K562 (cell line): Measurements from ENCODE around the gene PRKX. TPM values are rescaled to one million over a fixed set of nuclear protein-coding genes. Genes with fewer than 3 reads are reported as not detected.

ENCODE experiments used
- ATAC-seq: fragments of 200-7000 bp; cut with Tn5 transposase; 3 replicates; pipeline ENCODE4 v1.9.1; 2020; ENCODE audit warnings: moderate library complexity
- BruUV-seq: library from RNA; stranded (reverse); fragments of 400-500 nt; replicated peaks from 2 replicates; lab custom pipeline; 2021; lab: Mats Ljungman, UMichigan
- CTCF ChIA-PET: fragments of 300-600 bp; formaldehyde crosslinking; extraction: SDS; loops from one replicate; lab custom pipeline; 2021; ENCODE audit warnings: low intra/inter-chr PET ratio; lab: Yijun Ruan, JAX
- POLR2A ChIA-PET: fragments of 300-600, 350-650 bp; sonication (Branson Sonifier 250); formaldehyde crosslinking; extraction: SDS; loops from one replicate; lab custom pipeline; 2021; ENCODE audit warnings: antibody characterized with exemption, inconsistent platforms; lab: Yijun Ruan, JAX
- DNase-seq, 4 experiments: peaks; one replicate each; pipeline versions ENCODE4 v3.0.0 to v3.0.0-alpha.2; 2011 to 2018; ENCODE audit warnings: low spot score in 3 of 4, mixed read lengths in 3 of 4; ENCODE audit errors: extremely low read depth in 1 of 4
- FAIRE-seq: peaks from 2 replicates; lab custom pipeline; 2011; peaks lifted over from hg19 to GRCh38; lab: Jason Lieb, UNC
- H2AFZ ChIP-seq: 2 replicates; pipeline ENCODE4 v1.6.0; 2011; ENCODE audit warnings: low read depth, low read length, control low read depth, inconsistent platforms
- H3K27ac ChIP-seq: fragments of 200-600 bp; 3 replicates; pipeline ENCODE4 v1.8.0; 2011; ENCODE audit warnings: low read depth, mild to moderate bottlenecking, control low read depth, inconsistent platforms, low read length, moderate library complexity, mixed read lengths; ENCODE audit errors: extremely low read depth
- H3K27me3 ChIP-seq, 2 experiments: fragments of 300-600 bp in 1 of 2; 2 replicates in 1 of 2; 3 replicates in 1 of 2; pipeline versions ENCODE4 v1.6.0 to v1.8.0; 2011; ENCODE audit warnings: inconsistent platforms in 2 of 2, low read length in 2 of 2, mild to moderate bottlenecking in 1 of 2, mixed read lengths in 1 of 2, moderate library complexity in 1 of 2; ENCODE audit not compliant: control insufficient read depth in 2 of 2, insufficient read depth in 2 of 2
- H3K36me3 ChIP-seq: fragments of 300-600 bp; 3 replicates; pipeline ENCODE4 v1.8.0; 2011; ENCODE audit warnings: mild to moderate bottlenecking, low read length, inconsistent platforms; ENCODE audit not compliant: control insufficient read depth, insufficient read depth
- H3K4me1 ChIP-seq, 2 experiments: fragments of 200-600 bp in 1 of 2; replicated peaks in 1 of 2; 2 replicates in 1 of 2; 3 replicates in 1 of 2; pipeline versions ENCODE4 v1.5.1 to v1.8.0; 2011; ENCODE audit warnings: inconsistent platforms in 2 of 2, low read length in 2 of 2, mild to moderate bottlenecking in 1 of 2, mixed read lengths in 1 of 2, moderate library complexity in 1 of 2; ENCODE audit not compliant: control insufficient read depth in 2 of 2, insufficient read depth in 2 of 2
- H3K4me2 ChIP-seq: 2 replicates; pipeline ENCODE4 v1.6.1; 2011; ENCODE audit warnings: low read length, control low read depth, inconsistent platforms, mixed read lengths; ENCODE audit not compliant: insufficient read depth
- H3K4me3 ChIP-seq: fragments of 200-600 bp; sonication (generic), shearing (Covaris generic); 2 replicates; pipeline ENCODE4 v1.5.1; 2016; ENCODE audit warnings: control low read depth, inconsistent platforms
- H3K79me2 ChIP-seq: fragments of 200-600 bp; 3 replicates; pipeline ENCODE4 v1.8.0; 2011; ENCODE audit warnings: low read length, inconsistent platforms; ENCODE audit not compliant: control insufficient read depth, insufficient read depth
- H3K9ac ChIP-seq, 2 experiments: 2 replicates each; pipeline versions ENCODE4 v1.6.0 to v1.6.1; 2011; ENCODE audit warnings: low read depth in 2 of 2, low read length in 2 of 2, control low read depth in 1 of 2, inconsistent platforms in 1 of 2, mild to moderate bottlenecking in 1 of 2, mixed read lengths in 1 of 2; ENCODE audit not compliant: insufficient read depth in 1 of 2
- H3K9me1 ChIP-seq: one replicate; pipeline ENCODE4 v1.6.0; 2011; ENCODE audit warnings: inconsistent platforms, mild to moderate bottlenecking, low read length, moderate library complexity; ENCODE audit not compliant: control insufficient read depth, insufficient read depth
- H3K9me3 ChIP-seq: replicated peaks from 2 replicates; pipeline ENCODE4 v1.5.1; 2011; ENCODE audit warnings: low read depth, low read length, inconsistent platforms; ENCODE audit not compliant: control insufficient read depth, insufficient read depth
- H4K20me1 ChIP-seq: replicated peaks from 2 replicates; pipeline ENCODE4 v1.6.1; 2011; ENCODE audit warnings: low read length, inconsistent platforms, mixed read lengths; ENCODE audit not compliant: control insufficient read depth, insufficient read depth
- DIDO1 ChIP-seq: fragments of 450-650 bp; IDR thresholded peaks from 2 replicates; pipeline ENCODE4 v1.6.1; 2016; ENCODE audit warnings: low read depth, missing biosample characterization, missing genetic modification characterization
- KLF10 ChIP-seq: fragments of 250-450 bp; sonication (Bioruptor Pico); IDR thresholded peaks from 2 replicates; pipeline ENCODE4 v1.6.1; 2021; ENCODE audit warnings: matching md5 sums
- MTA2 ChIP-seq: fragments of 450-650 bp; IDR thresholded peaks from 2 replicates; pipeline ENCODE4 v1.6.1; 2016; ENCODE audit warnings: low read depth
- MTF1 ChIP-seq: fragments of 250-450 bp; sonication (Bioruptor Pico); IDR thresholded peaks from 2 replicates; pipeline ENCODE4 v1.9.0; 2021; ENCODE audit warnings: moderate library complexity, mild to moderate bottlenecking, inconsistent platforms, borderline replicate concordance
- MYNN ChIP-seq, 2 experiments: sonication (generic); formaldehyde crosslinking in 1 of 2; IDR thresholded peaks; 2 replicates each; pipeline versions ENCODE4 v1.5.0 to v1.6.1; 2016 to 2020; ENCODE audit warnings: antibody characterized with exemption in 1 of 2, missing genetic modification reagents in 1 of 2
- TAF15 ChIP-seq: fragments of 200-400 bp; formaldehyde crosslinking; IDR thresholded peaks from 2 replicates; pipeline ENCODE4 v1.6.1; 2017; ENCODE audit warnings: mild to moderate bottlenecking, low read depth, low read length, moderate library complexity
- ZKSCAN8 ChIP-seq: fragments of 200-800 bp; sonication (Bioruptor generic); IDR thresholded peaks from 2 replicates; pipeline ENCODE4 v1.6.1; 2016; ENCODE audit warnings: missing genetic modification characterization, missing compliant biosample characterization
- ZNF282 ChIP-seq: sonication (generic); formaldehyde crosslinking; IDR thresholded peaks from 2 replicates; pipeline ENCODE4 v1.8.1; 2023; ENCODE audit warnings: missing genetic modification reagents
- ZNF347 ChIP-seq: fragments of 450-650 bp; formaldehyde crosslinking; IDR thresholded peaks from 2 replicates; pipeline ENCODE4 v1.4.0; 2020; ENCODE audit warnings: low read depth, mild to moderate bottlenecking, moderate library complexity
- ZNF644 ChIP-seq: fragments of 200-800 bp; sonication (Bioruptor generic); IDR thresholded peaks from 2 replicates; pipeline ENCODE4 v1.6.1; 2016; ENCODE audit warnings: low read depth, missing genetic modification characterization, missing compliant biosample characterization
- WGBS: fragments of 100-300 bp; shearing (Covaris generic); methylation state at CpG from one replicate; pipeline ENCODE4 v1.1.6; 2016; ENCODE audit warnings: low coverage, mixed read lengths; ENCODE audit not compliant: insufficient coverage; ENCODE audit errors: missing lambda C conversion rate; 5-methylcytosine and 5-hydroxymethylcytosine counted together
- in situ Hi-C: fragments of 300-500 bp; cut with MboI; formaldehyde crosslinking; loops from 4 replicates; pipeline ENCODE4 v1.15.0; 2018; ENCODE audit warnings: inconsistent platforms, mixed read lengths
- intact Hi-C: fragments of 100-400 bp; cut with micrococcal nuclease; formaldehyde crosslinking; loops from 2 replicates; pipeline ENCODE4 v1.14.2; 2022
- polyA plus RNA-seq, 8 experiments: library from polyadenylated mRNA; depleted of rRNA in 4 of 8; stranded (reverse) in 5 of 8; unstranded in 3 of 8; fragments of >200 nt; fragmentation: Nextera tagmentation in 2 of 8; fragmentation: Illumina TruSeq in 1 of 8; extraction: Ambion mirVana in 2 of 8; extraction: Trizol in 1 of 8; gene quantifications; 2 replicates each; pipeline versions ENCODE4 v1.2.1 to v1.2.3, GENCODE V29; 2011 to 2014; ENCODE audit warnings: inconsistent platforms in 1 of 8, missing spikeins in 1 of 8
- total RNA-seq, 7 experiments: library from RNA; depleted of rRNA in 6 of 7; stranded (reverse); fragments of >200 nt in 6 of 7; fragmentation: Illumina TruSeq in 2 of 7; extraction: Trizol in 2 of 7; gene quantifications; 2 replicates each; pipeline versions ENCODE4 v1.2.1 to v1.2.3, GENCODE V29; 2011 to 2021; ENCODE audit warnings: low replicate concordance in 1 of 7
- TF ChIP-seq, protein P1 (sequence below): fragments of 250-450 bp; sonication (Bioruptor Pico); IDR thresholded peaks from 2 replicates; pipeline ENCODE4 v1.4.0; 2020
- TF ChIP-seq, protein P2 (sequence below): sonication (generic); formaldehyde crosslinking; IDR thresholded peaks from 2 replicates; pipeline ENCODE4 v1.8.1; 2023; ENCODE audit warnings: mild to moderate bottlenecking, missing genetic modification reagents
- TF ChIP-seq, protein P3 (sequence below): fragments of 150-350 bp; IDR thresholded peaks from 2 replicates; pipeline ENCODE4 v1.6.1; 2014; ENCODE audit warnings: low read depth, mild to moderate bottlenecking, low read length, borderline replicate concordance
- TF ChIP-seq, protein P4 (sequence below): fragments of 250-450 bp; sonication (Bioruptor Pico); IDR thresholded peaks from 2 replicates; pipeline ENCODE4 v1.8.0; 2022; ENCODE audit warnings: moderate library complexity, mild to moderate bottlenecking, inconsistent platforms

Gene PRKX
- total and polyA plus RNA-seq, 9 of the 15 experiments (the other 6 are each of a cell fraction or from before 2014, with no cell fraction given) = 3.3 to 29.4 (median 23.7) TPM

DNA sequence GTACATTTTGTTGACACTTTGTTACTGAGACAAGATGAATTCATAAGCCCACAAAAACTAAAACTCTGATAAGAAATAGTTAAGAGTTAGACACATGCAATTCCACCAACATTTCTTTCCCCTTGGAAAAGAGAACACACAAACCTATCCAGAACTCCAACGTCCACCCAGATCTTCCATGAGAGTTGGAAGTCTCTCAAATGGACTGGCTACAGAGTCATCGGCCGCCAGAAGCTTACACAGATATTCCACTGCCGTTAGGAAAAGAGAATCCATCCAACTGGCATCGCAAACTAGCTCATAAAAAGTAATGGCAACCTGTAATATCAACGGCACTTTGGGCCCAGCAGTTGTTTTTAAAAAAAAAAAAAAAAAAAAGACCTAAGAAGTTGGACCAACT lies 114.7 kb downstream of the PRKX start (continued):
- TF ChIP-seq ZNF347 (CRISPR knock-in tag) (no peak), ZNF644 (tag) (no peak)

DNA sequence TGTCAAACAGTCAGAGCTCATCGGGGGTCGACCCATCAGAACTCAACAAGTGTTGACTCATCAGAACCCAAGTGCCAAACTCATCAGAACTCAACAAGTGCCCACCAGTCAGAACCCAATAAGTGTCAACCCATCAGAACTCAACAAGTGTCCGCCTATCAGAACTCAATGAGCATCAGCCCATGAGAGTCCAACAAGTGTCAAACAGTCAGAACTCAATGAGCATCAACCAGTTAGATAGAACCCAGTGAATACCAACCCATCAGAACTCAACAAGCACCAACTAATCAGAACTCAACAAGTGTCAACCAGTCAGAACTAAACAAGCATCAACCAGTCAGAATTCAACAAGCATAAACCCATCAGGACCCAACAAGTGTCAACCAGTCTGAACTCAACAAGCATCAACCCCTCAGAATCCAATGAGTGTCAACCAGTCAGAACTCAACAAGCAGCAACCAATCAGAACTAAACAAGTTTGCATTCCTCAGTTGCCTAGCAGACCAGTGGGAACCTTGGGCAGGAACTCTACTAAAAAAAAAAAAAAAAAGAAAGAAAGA lies 115.3 kb downstream of the PRKX start:
- POLR2A ChIA-PET = no interaction called here
- Histone ChIP-seq H3K4me2 (no peak overlapping the region), H3K9me1 (no peaks in the 10 kb centered on the region), H3K27me3 (no peaks in the 10 kb centered on the region), H3K36me3 (no peaks in the 10 kb centered on the region), H3K79me2 (no peaks in the 10 kb centered on the region), H3K9me3 (no peaks in the 10 kb centered on the region), H3K9ac (no peak overlapping the region), H3K4me3 (no peak overlapping the region), H3K4me1 (no peaks in the 10 kb centered on the region), H2AFZ (no peak overlapping the region), H3K27ac (no peak overlapping the region), H4K20me1 (no peaks in the 10 kb centered on the region)
- DNase-seq (no peak), ATAC-seq (no peak), FAIRE-seq (no peak)
- intact Hi-C loops = no loop called here
- CTCF ChIA-PET = no interaction called here
- in situ Hi-C loops = no loop called here
- WGBS = 8% methylated on average over 3 of the region's 3 CpGs
- no TSS peak for BruUV-seq
- TF ChIP-seq, protein P1, sequence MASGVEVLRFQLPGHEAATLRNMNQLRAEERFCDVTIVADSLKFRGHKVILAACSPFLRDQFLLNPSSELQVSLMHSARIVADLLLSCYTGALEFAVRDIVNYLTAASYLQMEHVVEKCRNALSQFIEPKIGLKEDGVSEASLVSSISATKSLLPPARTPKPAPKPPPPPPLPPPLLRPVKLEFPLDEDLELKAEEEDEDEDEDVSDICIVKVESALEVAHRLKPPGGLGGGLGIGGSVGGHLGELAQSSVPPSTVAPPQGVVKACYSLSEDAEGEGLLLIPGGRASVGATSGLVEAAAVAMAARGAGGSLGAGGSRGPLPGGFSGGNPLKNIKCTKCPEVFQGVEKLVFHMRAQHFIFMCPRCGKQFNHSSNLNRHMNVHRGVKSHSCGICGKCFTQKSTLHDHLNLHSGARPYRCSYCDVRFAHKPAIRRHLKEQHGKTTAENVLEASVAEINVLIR (CRISPR knock-in tag) = no peak
- TF ChIP-seq TAF15 (no peak), MTA2 (no peak), MYNN (IDR thresholded peaks at IDR 0.05) (no peak), MYNN (CRISPR knock-in tag; IDR thresholded peaks at IDR 0.05) (no peak), ZKSCAN8 (no peak), MTF1 (no peak), ZNF282 (no peak), DIDO1 (tag) (no peak), KLF10 (CRISPR knock-in tag) (no peak)
- TF ChIP-seq, protein P2, sequence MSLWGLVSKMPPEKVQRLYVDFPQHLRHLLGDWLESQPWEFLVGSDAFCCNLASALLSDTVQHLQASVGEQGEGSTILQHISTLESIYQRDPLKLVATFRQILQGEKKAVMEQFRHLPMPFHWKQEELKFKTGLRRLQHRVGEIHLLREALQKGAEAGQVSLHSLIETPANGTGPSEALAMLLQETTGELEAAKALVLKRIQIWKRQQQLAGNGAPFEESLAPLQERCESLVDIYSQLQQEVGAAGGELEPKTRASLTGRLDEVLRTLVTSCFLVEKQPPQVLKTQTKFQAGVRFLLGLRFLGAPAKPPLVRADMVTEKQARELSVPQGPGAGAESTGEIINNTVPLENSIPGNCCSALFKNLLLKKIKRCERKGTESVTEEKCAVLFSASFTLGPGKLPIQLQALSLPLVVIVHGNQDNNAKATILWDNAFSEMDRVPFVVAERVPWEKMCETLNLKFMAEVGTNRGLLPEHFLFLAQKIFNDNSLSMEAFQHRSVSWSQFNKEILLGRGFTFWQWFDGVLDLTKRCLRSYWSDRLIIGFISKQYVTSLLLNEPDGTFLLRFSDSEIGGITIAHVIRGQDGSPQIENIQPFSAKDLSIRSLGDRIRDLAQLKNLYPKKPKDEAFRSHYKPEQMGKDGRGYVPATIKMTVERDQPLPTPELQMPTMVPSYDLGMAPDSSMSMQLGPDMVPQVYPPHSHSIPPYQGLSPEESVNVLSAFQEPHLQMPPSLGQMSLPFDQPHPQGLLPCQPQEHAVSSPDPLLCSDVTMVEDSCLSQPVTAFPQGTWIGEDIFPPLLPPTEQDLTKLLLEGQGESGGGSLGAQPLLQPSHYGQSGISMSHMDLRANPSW (CRISPR knock-in tag) = no peak
- TF ChIP-seq, protein P3, sequence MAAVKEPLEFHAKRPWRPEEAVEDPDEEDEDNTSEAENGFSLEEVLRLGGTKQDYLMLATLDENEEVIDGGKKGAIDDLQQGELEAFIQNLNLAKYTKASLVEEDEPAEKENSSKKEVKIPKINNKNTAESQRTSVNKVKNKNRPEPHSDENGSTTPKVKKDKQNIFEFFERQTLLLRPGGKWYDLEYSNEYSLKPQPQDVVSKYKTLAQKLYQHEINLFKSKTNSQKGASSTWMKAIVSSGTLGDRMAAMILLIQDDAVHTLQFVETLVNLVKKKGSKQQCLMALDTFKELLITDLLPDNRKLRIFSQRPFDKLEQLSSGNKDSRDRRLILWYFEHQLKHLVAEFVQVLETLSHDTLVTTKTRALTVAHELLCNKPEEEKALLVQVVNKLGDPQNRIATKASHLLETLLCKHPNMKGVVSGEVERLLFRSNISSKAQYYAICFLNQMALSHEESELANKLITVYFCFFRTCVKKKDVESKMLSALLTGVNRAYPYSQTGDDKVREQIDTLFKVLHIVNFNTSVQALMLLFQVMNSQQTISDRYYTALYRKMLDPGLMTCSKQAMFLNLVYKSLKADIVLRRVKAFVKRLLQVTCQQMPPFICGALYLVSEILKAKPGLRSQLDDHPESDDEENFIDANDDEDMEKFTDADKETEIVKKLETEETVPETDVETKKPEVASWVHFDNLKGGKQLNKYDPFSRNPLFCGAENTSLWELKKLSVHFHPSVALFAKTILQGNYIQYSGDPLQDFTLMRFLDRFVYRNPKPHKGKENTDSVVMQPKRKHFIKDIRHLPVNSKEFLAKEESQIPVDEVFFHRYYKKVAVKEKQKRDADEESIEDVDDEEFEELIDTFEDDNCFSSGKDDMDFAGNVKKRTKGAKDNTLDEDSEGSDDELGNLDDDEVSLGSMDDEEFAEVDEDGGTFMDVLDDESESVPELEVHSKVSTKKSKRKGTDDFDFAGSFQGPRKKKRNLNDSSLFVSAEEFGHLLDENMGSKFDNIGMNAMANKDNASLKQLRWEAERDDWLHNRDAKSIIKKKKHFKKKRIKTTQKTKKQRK = no peak
- TF ChIP-seq, protein P4, sequence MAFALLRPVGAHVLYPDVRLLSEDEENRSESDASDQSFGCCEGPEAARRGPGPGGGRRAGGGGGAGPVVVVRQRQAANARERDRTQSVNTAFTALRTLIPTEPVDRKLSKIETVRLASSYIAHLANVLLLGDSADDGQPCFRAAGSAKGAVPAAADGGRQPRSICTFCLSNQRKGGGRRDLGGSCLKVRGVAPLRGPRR = no peak
